Osteocyte (in vitro differentiated cells): ENCODE data around the gene NCAM1. TPM values are rescaled to one million over a fixed set of nuclear protein-coding genes. Genes with fewer than 3 reads are reported as not detected.

Experiments used
- DNase-seq: peaks from one replicate; pipeline ENCODE4 v3.0.0; 2021; ENCODE audit warnings: mixed read lengths; ENCODE audit not compliant: unreplicated experiment; ENCODE audit errors: extremely low spot score
- H3K27ac Mint-ChIP-seq: one replicate; pipeline ENCODE4 v1.8.0; 2021; ENCODE audit warnings: mild to moderate bottlenecking, mixed read lengths; ENCODE audit not compliant: unreplicated experiment
- H3K27me3 Mint-ChIP-seq: one replicate; pipeline ENCODE4 v1.8.0; 2021; ENCODE audit warnings: mixed read lengths; ENCODE audit not compliant: unreplicated experiment
- H3K36me3 Mint-ChIP-seq: one replicate; pipeline ENCODE4 v1.8.0; 2021; ENCODE audit warnings: mixed read lengths; ENCODE audit not compliant: unreplicated experiment
- H3K4me1 Mint-ChIP-seq: one replicate; pipeline ENCODE4 v1.8.0; 2021; ENCODE audit warnings: mixed read lengths; ENCODE audit not compliant: unreplicated experiment
- H3K4me3 Mint-ChIP-seq: one replicate; pipeline ENCODE4 v1.8.0; 2021; ENCODE audit warnings: mild to moderate bottlenecking, moderate library complexity, mixed read lengths; ENCODE audit not compliant: unreplicated experiment
- H3K9me3 Mint-ChIP-seq: one replicate; pipeline ENCODE4 v1.8.0; 2021; ENCODE audit warnings: mixed read lengths; ENCODE audit not compliant: unreplicated experiment
- CTCF ChIP-seq: fragments of 200-600 bp; sonication (generic); IDR thresholded peaks from 2 replicates; pipeline ENCODE4 v1.5.0; 2021; ENCODE audit warnings: antibody characterized with exemption, mild to moderate bottlenecking, moderate library complexity
- total RNA-seq: library from RNA; stranded (reverse); gene quantifications from 2 replicates; pipeline ENCODE4 v1.2.1, GENCODE V29; 2021

The NCAM1 gene
- total RNA-seq, 1 donor from 2014 or later: 2.2 TPM

DNA sequence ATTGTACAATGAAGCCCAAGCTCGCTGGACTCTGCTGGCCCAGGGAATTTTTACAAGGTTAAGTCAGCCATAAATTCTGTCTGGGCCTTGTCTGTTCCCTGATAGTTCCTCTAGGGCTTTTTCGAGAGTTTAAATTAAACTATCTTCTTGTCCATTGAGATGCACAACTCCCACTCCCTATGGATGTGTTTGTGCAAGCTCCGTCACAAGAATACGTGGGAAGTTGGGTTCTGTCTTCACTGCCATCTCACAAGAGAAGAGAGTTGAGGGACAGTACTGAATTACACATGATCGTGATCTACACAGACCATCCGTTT is 199.5 kb downstream of the NCAM1 start:
- Mint-ChIP-seq H3K4me3 (no peak overlapping the region), H3K27ac (no peak overlapping the region), H3K4me1 (peaks cover 8% of the 10 kb centered on the region), H3K9me3 (no peaks in the 10 kb centered on the region), H3K36me3 (no peaks in the 10 kb centered on the region), H3K27me3 (no peaks in the 10 kb centered on the region)
- DNase-seq: no peak
- no peak for TF ChIP-seq CTCF

DNA sequence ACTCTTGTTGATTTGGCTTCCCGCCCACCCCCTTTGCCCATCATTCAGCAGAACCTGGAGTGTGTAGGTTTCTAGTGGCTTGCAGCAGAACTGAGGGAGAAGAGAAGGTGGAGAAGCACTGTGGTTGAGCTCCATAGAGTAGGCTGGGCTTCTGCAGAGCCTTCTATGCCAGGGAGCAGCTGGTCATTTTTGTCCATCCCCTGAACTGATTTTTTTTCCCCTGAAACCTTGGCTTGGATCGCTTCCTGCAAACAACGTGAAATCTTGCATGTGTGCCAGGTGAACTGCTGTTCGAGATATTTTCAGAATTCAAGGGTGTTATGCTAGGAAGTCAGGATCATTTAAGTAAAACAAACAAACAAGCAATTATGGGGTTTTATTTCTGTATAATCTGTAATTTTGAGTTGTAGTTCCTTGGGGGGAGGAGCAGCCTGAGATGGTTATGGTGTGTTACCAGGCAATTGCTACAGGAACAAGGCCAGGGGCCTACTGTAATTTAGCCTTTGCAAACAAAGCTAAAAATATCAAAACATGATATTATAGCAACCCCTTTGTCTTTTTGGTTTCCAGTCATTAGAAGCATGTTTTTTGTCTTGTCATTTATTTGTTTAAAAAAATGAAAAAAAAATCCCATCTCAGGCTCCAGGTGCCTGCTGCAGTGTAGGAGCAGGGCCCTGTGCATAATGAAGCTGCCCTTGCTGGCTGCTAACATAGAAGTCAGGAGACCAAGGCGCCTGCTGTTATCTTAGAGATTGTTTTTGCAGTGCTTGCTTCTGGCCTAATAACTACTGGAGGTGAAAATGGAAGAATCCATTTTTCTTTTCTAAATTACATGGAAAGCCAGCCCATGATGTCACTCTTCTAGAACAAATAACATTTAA is 200.7 kb downstream of the NCAM1 start:
- no peak for DNase-seq
- H3K27me3 Mint-ChIP-seq: no peaks in the 10 kb centered on the region
- H3K36me3 Mint-ChIP-seq: no peaks in the 10 kb centered on the region
- no peak overlapping the region for H3K27ac Mint-ChIP-seq
- TF ChIP-seq CTCF: no peak
- H3K4me3 Mint-ChIP-seq: no peak overlapping the region
- H3K9me3 Mint-ChIP-seq: no peaks in the 10 kb centered on the region
- peaks cover 8% of the 10 kb centered on the region for H3K4me1 Mint-ChIP-seq

DNA sequence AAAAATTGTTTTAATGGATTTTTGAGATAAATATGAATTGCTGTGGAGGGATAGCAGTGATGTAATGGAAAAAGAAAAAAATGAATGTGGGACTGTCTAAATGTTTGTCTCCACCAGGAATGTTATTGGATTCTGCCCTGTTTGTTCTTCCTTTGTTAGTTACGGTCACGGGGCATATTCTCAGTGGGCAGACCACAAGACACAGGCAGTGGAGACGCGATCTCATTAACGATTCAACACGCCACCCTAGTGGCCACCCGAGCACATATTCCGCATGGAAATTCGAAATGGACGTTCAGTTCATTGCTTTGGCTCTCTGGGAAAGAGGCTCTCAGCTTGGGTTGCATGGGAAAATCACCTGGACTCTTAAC is 201.4 kb downstream of the NCAM1 start:
- peak; percentile 36 for DNase-seq
- Mint-ChIP-seq H3K4me1 (peaks cover 8% of the 10 kb centered on the region), H3K36me3 (no peaks in the 10 kb centered on the region), H3K9me3 (no peaks in the 10 kb centered on the region), H3K27me3 (no peaks in the 10 kb centered on the region), H3K27ac (no peak overlapping the region), H3K4me3 (no peak overlapping the region)
- TF ChIP-seq CTCF: no peak

DNA sequence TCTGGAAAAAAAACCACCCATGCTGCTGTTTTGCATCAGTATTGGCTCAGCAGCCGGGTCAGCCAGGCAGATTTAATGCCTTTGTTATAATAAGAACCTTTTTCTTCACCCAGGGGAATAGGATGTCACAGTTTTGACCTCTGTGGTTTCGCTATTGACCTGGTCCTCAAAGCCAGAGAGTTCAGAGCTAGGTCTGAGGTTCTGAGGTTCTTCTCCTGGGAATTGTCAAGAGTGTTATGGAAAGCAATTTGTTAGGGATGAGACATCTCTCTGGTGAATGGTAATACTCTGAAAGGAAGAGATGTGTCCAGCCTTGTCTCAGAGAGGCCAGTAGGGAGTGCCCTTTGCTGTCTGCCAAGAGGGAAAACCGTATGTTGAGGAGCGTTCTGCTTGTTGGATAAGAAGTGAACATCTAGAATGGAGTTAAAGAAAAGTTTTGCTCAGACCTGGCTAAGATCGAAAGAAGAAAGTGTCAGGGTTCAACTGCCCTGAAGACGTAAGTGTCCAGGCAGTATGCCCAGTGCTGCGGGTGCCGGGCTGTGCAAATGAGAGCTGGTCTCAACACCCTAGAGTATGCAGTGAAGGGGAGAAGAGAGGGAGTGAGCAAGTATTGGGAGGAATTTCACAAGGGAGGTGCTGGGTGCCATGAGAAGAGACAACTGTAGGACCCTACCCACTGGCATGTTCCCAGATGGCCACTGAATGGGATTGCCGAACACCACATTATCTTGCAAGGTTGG is 202.2 kb downstream of the NCAM1 start:
- no peaks in the 10 kb centered on the region for H3K36me3 Mint-ChIP-seq
- no peaks in the 10 kb centered on the region for H3K27me3 Mint-ChIP-seq
- DNase-seq: peak; percentile 48

More for the DNA sequence above, 202.2 kb downstream of the NCAM1 start:
- H3K27ac Mint-ChIP-seq: no peak overlapping the region
- H3K4me3 Mint-ChIP-seq: no peak overlapping the region
- peaks cover 8% of the 10 kb centered on the region for H3K4me1 Mint-ChIP-seq
- peak; percentile 17 for TF ChIP-seq CTCF
- no peaks in the 10 kb centered on the region for H3K9me3 Mint-ChIP-seq
